Body of pancreas (tissue), 4 donors: ENCODE data around the gene SPDL1. TPM values are rescaled to one million over a fixed set of nuclear protein-coding genes. Genes with fewer than 3 reads are reported as not detected.

ENCODE experiments used
- ATAC-seq: fragments of 150-250 bp; one replicate; pipeline ENCODE4 v1.9.1; 2016
- DNase-seq, 4 donors: peaks; one replicate each; pipeline ENCODE4 v3.0.0-alpha.2; 2019
- H3K27ac ChIP-seq, 4 donors: fragments of 200-600 bp; sonication (generic); 1 replicate in 3 of 4; 2 replicates in 1 of 4; pipeline versions ENCODE4 v1.5.1 to v1.6.1; 2016 to 2019; ENCODE audit warnings: mild to moderate bottlenecking in 1 of 4, mixed read lengths in 1 of 4, moderate library complexity in 1 of 4
- H3K27me3 ChIP-seq, 2 donors: fragments of 200-600 bp; sonication (generic); one replicate each; pipeline ENCODE4 v1.6.0; 2016; ENCODE audit warnings: mild to moderate bottlenecking in 1 of 2
- H3K36me3 ChIP-seq, 2 donors: fragments of 200-600 bp; sonication (generic); replicated peaks in 1 of 2; 2 replicates each; pipeline ENCODE4 v1.5.1; 2016; ENCODE audit warnings: low read depth in 2 of 2; ENCODE audit not compliant: insufficient read depth in 1 of 2
- H3K4me1 ChIP-seq: fragments of 200-600 bp; sonication (generic); one replicate; pipeline ENCODE4 v1.6.0; 2016
- H3K4me3 ChIP-seq, 2 donors: fragments of 200-600 bp; sonication (generic); 1 replicate in 1 of 2; 2 replicates in 1 of 2; pipeline ENCODE4 v1.5.1; 2016 to 2019
- H3K9me3 ChIP-seq, 3 donors: fragments of 200-600 bp; sonication (generic); 1 replicate in 2 of 3; 2 replicates in 1 of 3; pipeline ENCODE4 v1.5.1; 2016
- POLR2A ChIP-seq, 3 donors: fragments of 450-650 bp; IDR thresholded peaks; one replicate each; pipeline ENCODE4 v1.6.1; 2016; ENCODE audit warnings: antibody characterized with exemption in 3 of 3, mild to moderate bottlenecking in 2 of 3
- WGBS, 2 donors: methylation state at CpG; one replicate each; pipeline ENCODE4 v1.1.5; 2017; 5-methylcytosine and 5-hydroxymethylcytosine counted together
- intact Hi-C: fragments of 100-400 bp; cut with DNase I; formaldehyde crosslinking; loops from one replicate; pipeline ENCODE4 v1.15.1; 2023
- total RNA-seq, 2 donors: library from RNA; depleted of rRNA; stranded (reverse); fragments of >200 nt; gene quantifications; one replicate each; pipeline ENCODE4 v1.1.0, GENCODE V29; 2016
- TF ChIP-seq, protein P1 (sequence below), 7 experiments: fragments of 450-650 bp in 4 of 7; fragments of 200-600 bp in 3 of 7; sonication (generic) in 3 of 7; IDR thresholded peaks; one replicate each; pipeline ENCODE4 v1.5.1; 2016 to 2019; ENCODE audit warnings: antibody characterized with exemption in 7 of 7

SPDL1 gene
- total RNA-seq, 2 donors from 2014 or later = 3.6 to 12.9 TPM

DNA sequence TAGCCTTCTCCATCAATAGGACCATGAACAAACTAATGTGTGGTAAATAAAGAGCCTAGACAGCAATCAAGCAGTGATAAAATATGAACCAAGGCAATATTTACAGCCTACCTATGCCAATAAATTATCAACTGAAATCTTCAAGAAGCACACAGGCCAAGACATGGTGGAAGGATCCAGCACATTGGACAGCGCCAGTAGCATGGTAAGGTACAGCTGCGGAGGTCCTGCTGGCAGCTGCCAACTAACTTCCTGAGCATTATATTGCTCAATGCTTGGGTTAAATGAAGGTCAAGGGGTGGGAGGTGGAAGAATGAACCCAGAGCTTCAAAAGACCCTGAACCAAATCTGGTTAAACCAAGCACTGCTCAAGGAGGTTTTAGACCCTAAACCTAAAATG lies 16.5 kb upstream of the SPDL1 start:
- DNase-seq = no peak
- Histone ChIP-seq H3K36me3 (no peaks in the 10 kb centered on the region), H3K27me3 (no peaks in the 10 kb centered on the region), H3K27ac (no peak overlapping the region), H3K4me3 (no peak overlapping the region), H3K4me1 (no peaks in the 10 kb centered on the region), H3K9me3 (no peaks in the 10 kb centered on the region)
- WGBS, 2 donors = 58 to 60% methylated on average over 2 of the region's 2 CpGs
- TF ChIP-seq, protein P1, sequence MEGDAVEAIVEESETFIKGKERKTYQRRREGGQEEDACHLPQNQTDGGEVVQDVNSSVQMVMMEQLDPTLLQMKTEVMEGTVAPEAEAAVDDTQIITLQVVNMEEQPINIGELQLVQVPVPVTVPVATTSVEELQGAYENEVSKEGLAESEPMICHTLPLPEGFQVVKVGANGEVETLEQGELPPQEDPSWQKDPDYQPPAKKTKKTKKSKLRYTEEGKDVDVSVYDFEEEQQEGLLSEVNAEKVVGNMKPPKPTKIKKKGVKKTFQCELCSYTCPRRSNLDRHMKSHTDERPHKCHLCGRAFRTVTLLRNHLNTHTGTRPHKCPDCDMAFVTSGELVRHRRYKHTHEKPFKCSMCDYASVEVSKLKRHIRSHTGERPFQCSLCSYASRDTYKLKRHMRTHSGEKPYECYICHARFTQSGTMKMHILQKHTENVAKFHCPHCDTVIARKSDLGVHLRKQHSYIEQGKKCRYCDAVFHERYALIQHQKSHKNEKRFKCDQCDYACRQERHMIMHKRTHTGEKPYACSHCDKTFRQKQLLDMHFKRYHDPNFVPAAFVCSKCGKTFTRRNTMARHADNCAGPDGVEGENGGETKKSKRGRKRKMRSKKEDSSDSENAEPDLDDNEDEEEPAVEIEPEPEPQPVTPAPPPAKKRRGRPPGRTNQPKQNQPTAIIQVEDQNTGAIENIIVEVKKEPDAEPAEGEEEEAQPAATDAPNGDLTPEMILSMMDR (IDR thresholded peaks at IDR 0.05) = no peak
- TF ChIP-seq POLR2A (IDR thresholded peaks at IDR 0.05) = no peak
- no peak for ATAC-seq
- intact Hi-C loops = no loop called here

DNA sequence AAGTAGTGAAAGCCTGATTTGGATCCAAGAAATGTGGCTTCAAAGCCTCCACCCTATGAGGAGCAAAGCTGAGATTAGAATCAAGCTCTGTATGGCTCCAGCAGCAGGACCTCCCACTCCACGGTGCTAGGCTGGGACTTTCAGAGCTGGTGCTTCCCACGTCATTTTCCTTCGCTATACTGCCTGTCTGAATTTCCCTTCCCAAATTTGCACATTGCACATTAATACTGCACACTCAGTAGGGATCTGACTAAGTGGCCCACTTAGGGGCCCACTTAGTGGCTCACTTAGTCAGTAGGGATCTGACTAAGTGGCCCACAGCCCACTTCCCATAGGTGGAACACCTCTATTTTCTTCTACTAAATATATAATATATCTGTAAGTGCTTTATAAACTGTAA lies 14.1 kb upstream of the SPDL1 start:
- TF ChIP-seq POLR2A (IDR thresholded peaks at IDR 0.05) = no peak
- TF ChIP-seq, protein P1 (IDR thresholded peaks at IDR 0.05) = no peak
- intact Hi-C loops = no loop called here
- H3K4me1 ChIP-seq = peaks cover 10% of the 10 kb centered on the region
- no peak overlapping the region for H3K4me3 ChIP-seq
- no peaks in the 10 kb centered on the region for H3K36me3 ChIP-seq
- no peaks in the 10 kb centered on the region for H3K9me3 ChIP-seq
- DNase-seq (no peak), ATAC-seq (no peak)
- WGBS, 2 donors = 83 to 84% methylated on average over 3 of the region's 3 CpGs
- H3K27ac ChIP-seq = no peak overlapping the region
- H3K27me3 ChIP-seq = no peaks in the 10 kb centered on the region

DNA sequence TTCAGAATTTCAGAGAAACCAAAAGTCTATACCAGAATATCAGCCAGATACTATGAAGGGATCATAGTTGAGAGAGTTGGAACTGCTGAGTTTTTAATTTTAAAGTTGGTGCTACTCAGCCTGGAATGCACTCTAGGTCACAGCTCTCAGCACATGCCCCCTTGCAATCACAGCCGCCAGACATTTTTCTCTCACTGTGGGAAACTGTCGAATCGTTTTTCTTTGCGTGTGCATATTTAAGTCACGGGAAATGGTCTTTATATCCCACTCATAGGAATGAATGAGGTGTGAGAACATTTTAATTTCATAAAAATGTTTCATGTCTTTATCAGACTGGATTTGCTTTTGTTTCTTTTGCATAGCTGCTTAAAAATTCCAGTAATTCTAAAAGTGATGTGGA lies 12.2 kb upstream of the SPDL1 start:
- Histone ChIP-seq H3K36me3 (no peaks in the 10 kb centered on the region), H3K4me3 (no peak overlapping the region), H3K27ac (no peak overlapping the region), H3K9me3 (no peaks in the 10 kb centered on the region), H3K27me3 (no peaks in the 10 kb centered on the region), H3K4me1 (peaks cover 11% of the 10 kb centered on the region)
- DNase-seq = no peak
- intact Hi-C loops = no loop called here
- WGBS, 2 donors = 28 to 30% methylated on average over 5 of the region's 5 CpGs
- TF ChIP-seq POLR2A (IDR thresholded peaks at IDR 0.05) = no peak
- TF ChIP-seq, protein P1 (IDR thresholded peaks at IDR 0.05) = no peak
- no peak for ATAC-seq

DNA sequence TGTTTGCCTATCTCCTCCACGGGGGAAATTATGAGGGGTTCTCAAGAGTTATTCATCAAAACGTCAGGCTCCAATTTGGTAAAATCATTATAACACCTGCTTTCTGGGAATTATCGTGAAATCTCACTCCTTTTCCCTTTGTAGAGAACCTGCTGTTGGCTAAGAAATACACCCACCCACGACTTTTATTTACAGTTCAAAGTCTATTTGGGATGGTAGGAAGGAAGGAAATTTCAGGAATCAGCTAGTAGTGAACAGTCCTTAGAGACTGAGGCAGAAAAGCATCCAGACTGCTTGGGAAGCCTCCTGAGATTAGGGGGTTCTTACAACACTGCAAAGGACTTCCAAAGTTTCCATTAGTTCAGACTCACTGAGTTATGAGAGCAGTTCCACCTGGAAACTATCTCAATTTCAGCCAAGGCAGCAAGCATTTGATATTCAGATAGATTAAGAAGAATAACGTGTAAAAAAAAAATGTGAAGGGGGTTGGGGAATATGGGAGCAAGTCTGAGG lies 9.4 kb upstream of the SPDL1 start:
- DNase-seq (no peak), ATAC-seq (no peak)
- intact Hi-C loops = no loop called here
- H3K27me3 ChIP-seq = no peaks in the 10 kb centered on the region
- 15% methylated on average over 5 of the region's 5 CpGs for WGBS, 2 donors
- H3K9me3 ChIP-seq = no peaks in the 10 kb centered on the region
- peaks cover 11% of the 10 kb centered on the region for H3K4me1 ChIP-seq
- H3K27ac ChIP-seq = no peak overlapping the region
- no peaks in the 10 kb centered on the region for H3K36me3 ChIP-seq
- H3K4me3 ChIP-seq = no peak overlapping the region
- no peak for TF ChIP-seq POLR2A (IDR thresholded peaks at IDR 0.05)
- TF ChIP-seq, protein P1 (IDR thresholded peaks at IDR 0.05) = no peak

DNA sequence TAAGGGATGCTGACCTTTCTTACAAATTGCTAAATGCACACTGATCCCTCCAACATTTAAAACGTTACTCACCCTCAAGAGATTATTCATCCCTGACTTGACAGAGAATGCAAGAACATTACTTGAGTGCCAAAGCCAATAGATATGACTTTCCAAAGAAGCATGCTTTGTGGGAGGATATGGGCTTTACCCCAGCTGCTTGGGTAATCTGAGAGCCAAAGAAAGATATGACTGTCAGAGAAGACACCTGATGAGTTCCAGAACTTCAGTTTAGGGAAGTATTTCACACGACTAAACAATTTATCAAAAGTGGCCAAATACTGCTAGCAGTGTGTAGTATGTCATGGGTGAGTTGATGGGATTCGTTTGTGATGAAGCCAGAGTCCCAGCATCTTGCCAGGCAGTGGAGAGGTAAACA lies 7.4 kb upstream of the SPDL1 start:
- no peaks in the 10 kb centered on the region for H3K27me3 ChIP-seq
- H3K4me1 ChIP-seq = peaks cover 11% of the 10 kb centered on the region
- H3K27ac ChIP-seq = no peak overlapping the region
- no peaks in the 10 kb centered on the region for H3K36me3 ChIP-seq
- WGBS, 2 donors = 21 to 28% methylated on average over 3 of the region's 3 CpGs
- TF ChIP-seq, protein P1 (IDR thresholded peaks at IDR 0.05) = no peak
- TF ChIP-seq POLR2A (IDR thresholded peaks at IDR 0.05) = no peak
- H3K9me3 ChIP-seq = no peaks in the 10 kb centered on the region
- ATAC-seq = no peak
- DNase-seq = peak in 1 of 4 donors; percentile 20
- intact Hi-C loops = no loop called here
- H3K4me3 ChIP-seq = no peak overlapping the region
